Ectodermal cell (in vitro differentiated cells): ENCODE measurements around the gene ZNF514.
A peak's percentile ranks its signal among the peaks of the same experiment; 100 is the strongest.

Experiments used
- H3K27ac ChIP-seq: 2 replicates; pipeline ENCODE4 v1.7.0; 2013; ENCODE audit warnings: mild to moderate bottlenecking, low read depth, low read length; ENCODE audit not compliant: insufficient read depth, poor library complexity, severe bottlenecking
- H3K27me3 ChIP-seq: 2 replicates; pipeline ENCODE4 v1.7.0; 2013; ENCODE audit warnings: mild to moderate bottlenecking, low read length; ENCODE audit not compliant: insufficient read depth, control insufficient read depth, poor library complexity, severe bottlenecking
- H3K36me3 ChIP-seq: one replicate; pipeline ENCODE4 v1.7.0; 2013; ENCODE audit warnings: low read length; ENCODE audit not compliant: control insufficient read depth, insufficient read depth
- H3K4me1 ChIP-seq: one replicate; pipeline ENCODE4 v1.7.0; 2013; ENCODE audit warnings: low read length; ENCODE audit not compliant: control insufficient read depth, insufficient read depth
- H3K4me3 ChIP-seq: 2 replicates; pipeline ENCODE4 v1.7.0; 2013; ENCODE audit warnings: low read depth, low read length, control low read depth; ENCODE audit not compliant: insufficient read depth
- H3K9me3 ChIP-seq: 2 replicates; pipeline ENCODE4 v1.7.0; 2013; ENCODE audit warnings: mild to moderate bottlenecking, low read length, moderate library complexity; ENCODE audit not compliant: control insufficient read depth
- WGBS, 2 experiments: methylation state at CpG; one replicate each; pipeline ENCODE4 v1.1.7; 2013; ENCODE audit warnings: missing lambda C conversion rate in 2 of 2; 5-methylcytosine and 5-hydroxymethylcytosine counted together

Gene ZNF514

DNA sequence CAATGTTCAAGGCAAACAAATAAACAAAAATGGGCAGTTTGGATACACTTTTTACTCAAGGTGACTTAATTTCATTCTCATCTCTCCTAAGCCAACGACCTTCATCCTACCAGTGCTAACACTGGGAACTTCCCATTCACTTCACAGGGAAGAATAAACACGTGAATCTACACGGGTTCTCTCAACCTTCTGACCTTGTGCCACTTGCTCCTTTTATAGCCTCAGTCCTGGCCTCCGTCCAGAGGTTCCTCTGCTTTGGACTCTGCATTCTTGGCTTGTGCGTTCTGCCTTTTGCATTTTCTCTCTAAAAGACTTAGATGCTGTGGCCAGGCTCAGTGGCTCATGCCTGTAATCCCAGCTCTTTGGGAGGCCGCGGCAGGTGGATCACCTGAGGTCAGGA, 19.8 kb upstream of the ZNF514 start:
- no peaks in the 10 kb centered on the region for H3K27me3 ChIP-seq
- H3K9me3 ChIP-seq = no peaks in the 10 kb centered on the region
- 94% methylated on average over 7 of the region's 7 CpGs for WGBS, 2 experiments
- no peak overlapping the region for H3K27ac ChIP-seq
- no peak overlapping the region for H3K4me3 ChIP-seq
- no peaks in the 10 kb centered on the region for H3K4me1 ChIP-seq
- H3K36me3 ChIP-seq = peaks cover 13% of the 10 kb centered on the region

- Histone ChIP-seq H3K4me3 (no peak overlapping the region), H3K4me1 (no peaks in the 10 kb centered on the region), H3K9me3 (no peaks in the 10 kb centered on the region), H3K27me3 (no peaks in the 10 kb centered on the region), H3K27ac (no peak overlapping the region), H3K36me3 (no peaks in the 10 kb centered on the region)
- WGBS, 2 experiments = 94 to 95% methylated on average over 2 of the region's 2 CpGs
These were observed 14.4 kb upstream of the ZNF514 start for GRCh38 chr2:95174031-95174542.

DNA sequence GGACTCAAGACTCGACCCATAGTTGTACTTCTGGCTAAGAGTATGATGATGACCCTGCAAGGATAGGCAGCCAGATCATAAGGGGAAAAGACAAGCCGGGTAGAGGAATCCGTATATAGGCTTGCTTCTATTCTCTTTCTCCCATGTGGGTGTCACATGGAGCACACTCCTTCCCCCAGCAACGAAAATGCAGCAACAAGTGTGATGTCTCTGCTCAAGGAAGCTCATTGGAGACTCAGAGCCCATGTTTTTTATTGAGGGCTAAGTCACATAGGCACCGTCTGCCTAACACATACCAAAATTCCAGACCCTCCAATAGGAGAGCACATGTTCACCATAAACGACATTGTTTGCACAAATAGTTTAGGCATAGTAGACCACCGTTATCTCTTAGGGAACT, 12.3 kb upstream of the ZNF514 start:
- H3K4me1 ChIP-seq = no peaks in the 10 kb centered on the region
- H3K27ac ChIP-seq = no peak overlapping the region
- no peak overlapping the region for H3K4me3 ChIP-seq
- 91% methylated on average over 7 of the region's 7 CpGs for WGBS, 2 experiments
- no peaks in the 10 kb centered on the region for H3K36me3 ChIP-seq
- H3K27me3 ChIP-seq = no peaks in the 10 kb centered on the region
- no peaks in the 10 kb centered on the region for H3K9me3 ChIP-seq

GRCh38 chr2:95166065-95166763, 6.6 kb upstream of the ZNF514 start:
- H3K4me3 ChIP-seq = peak overlapping the region; percentile 85
- H3K36me3 ChIP-seq = no peaks in the 10 kb centered on the region
- peaks cover 3% of the 10 kb centered on the region for H3K4me1 ChIP-seq
- H3K9me3 ChIP-seq = no peaks in the 10 kb centered on the region
- WGBS, 2 experiments = 15% methylated on average over 15 to 16 of the region's 16 CpGs
- no peak overlapping the region for H3K27ac ChIP-seq
- peaks cover 4% of the 10 kb centered on the region for H3K27me3 ChIP-seq

- H3K27ac ChIP-seq = peak within 1 kb of the TSS; percentile 67
- H3K4me3 ChIP-seq = peak within 1 kb of the TSS; percentile 85
- peaks cover 3% of the 10 kb centered on the region for H3K4me1 ChIP-seq
- 0% methylated on average over 56 of the region's 56 CpGs for WGBS, 2 experiments
- H3K27me3 ChIP-seq = peaks cover 4% of the 10 kb centered on the region
- no peaks in the 10 kb centered on the region for H3K9me3 ChIP-seq
- H3K36me3 ChIP-seq = no peaks in the 10 kb centered on the region
These were observed 5.9 kb upstream of the ZNF514 start, which contains the start of gene ZNF2 for GRCh38 chr2:95165371-95166064. Gene ZNF2 (plus strand): TSS chr2:95165809. CDS start chr2:95176227, 10,418 bp downstream.

DNA sequence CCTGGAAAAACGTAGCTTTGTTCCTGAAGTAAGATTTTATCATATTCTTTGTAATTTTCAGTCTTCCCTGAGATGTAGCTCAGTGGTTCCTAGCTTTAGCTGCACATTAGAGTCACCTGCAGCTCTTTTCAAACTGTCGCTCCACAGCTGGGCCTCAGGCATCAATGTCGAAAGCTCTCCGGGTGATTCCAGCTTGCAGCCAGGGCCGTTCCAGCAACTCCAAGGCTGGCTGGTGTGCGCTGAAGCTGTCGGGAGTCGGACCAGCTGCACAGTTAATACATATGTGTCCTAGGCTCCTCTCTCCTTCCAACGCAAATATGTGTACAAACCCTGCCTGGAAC, 5.4 kb upstream of the ZNF514 start:
- WGBS, 2 experiments = 4% methylated on average over 9 of the region's 9 CpGs
- Histone ChIP-seq H3K4me3 (peak overlapping the region; percentile 85), H3K27me3 (peaks cover 4% of the 10 kb centered on the region), H3K9me3 (no peaks in the 10 kb centered on the region), H3K36me3 (no peaks in the 10 kb centered on the region), H3K4me1 (peaks cover 3% of the 10 kb centered on the region), H3K27ac (peak overlapping the region; percentile 67)

- Histone ChIP-seq H3K9me3 (no peaks in the 10 kb centered on the region), H3K27ac (no peak overlapping the region), H3K4me1 (no peaks in the 10 kb centered on the region), H3K36me3 (peaks cover 9% of the 10 kb centered on the region), H3K4me3 (peak overlapping the region; percentile 69), H3K27me3 (peaks cover 7% of the 10 kb centered on the region)
- WGBS, 2 experiments = 5% methylated on average over 58 of the region's 58 CpGs
These were observed 593 bp downstream of the ZNF514 start for GRCh38 chr2:95158891-95159619.

- no peaks in the 10 kb centered on the region for H3K4me1 ChIP-seq
- H3K27ac ChIP-seq = no peak overlapping the region
- H3K27me3 ChIP-seq = peaks cover 7% of the 10 kb centered on the region
- H3K9me3 ChIP-seq = no peaks in the 10 kb centered on the region
- peak overlapping the region; percentile 69 for H3K4me3 ChIP-seq
- H3K36me3 ChIP-seq = peaks cover 9% of the 10 kb centered on the region
- 83 to 85% methylated on average over 10 of the region's 10 CpGs for WGBS, 2 experiments
These were observed 1.2 kb downstream of the ZNF514 start for GRCh38 chr2:95158441-95158840.

DNA sequence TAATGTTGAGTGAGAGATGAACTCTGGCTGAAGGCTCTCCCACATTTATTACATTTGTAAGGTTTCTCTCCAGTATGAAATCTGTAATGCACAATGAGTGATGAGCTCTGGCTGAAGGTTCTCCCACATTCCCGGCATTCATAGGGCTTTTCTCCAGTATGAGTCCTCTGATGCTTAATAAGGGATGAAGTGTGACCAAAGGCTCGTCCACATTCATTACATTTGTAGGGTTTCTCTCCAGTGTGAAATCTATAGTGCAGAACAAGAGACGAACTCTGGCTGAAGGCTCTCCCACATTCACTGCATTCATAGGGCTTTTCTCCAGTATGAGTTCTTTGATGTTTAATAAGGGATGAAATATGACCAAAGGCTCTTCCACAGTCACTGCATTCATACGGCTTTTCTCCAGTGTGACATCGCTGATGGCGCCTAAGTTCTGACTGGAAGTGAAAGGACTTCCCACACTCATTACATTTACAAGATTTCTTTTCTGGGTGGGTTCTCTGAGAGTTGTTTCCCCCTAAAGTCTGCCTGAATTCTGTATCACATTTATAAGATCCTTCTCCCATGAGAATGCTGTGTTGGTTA, 10.2 kb downstream of the ZNF514 start:
- 95 to 99% methylated on average over 4 to 6 of the region's 6 CpGs for WGBS, 2 experiments
- Histone ChIP-seq H3K9me3 (peaks cover 17% of the 10 kb centered on the region), H3K36me3 (peaks cover 58% of the 10 kb centered on the region), H3K4me3 (no peak overlapping the region), H3K4me1 (no peaks in the 10 kb centered on the region), H3K27ac (no peak overlapping the region), H3K27me3 (no peaks in the 10 kb centered on the region)

DNA sequence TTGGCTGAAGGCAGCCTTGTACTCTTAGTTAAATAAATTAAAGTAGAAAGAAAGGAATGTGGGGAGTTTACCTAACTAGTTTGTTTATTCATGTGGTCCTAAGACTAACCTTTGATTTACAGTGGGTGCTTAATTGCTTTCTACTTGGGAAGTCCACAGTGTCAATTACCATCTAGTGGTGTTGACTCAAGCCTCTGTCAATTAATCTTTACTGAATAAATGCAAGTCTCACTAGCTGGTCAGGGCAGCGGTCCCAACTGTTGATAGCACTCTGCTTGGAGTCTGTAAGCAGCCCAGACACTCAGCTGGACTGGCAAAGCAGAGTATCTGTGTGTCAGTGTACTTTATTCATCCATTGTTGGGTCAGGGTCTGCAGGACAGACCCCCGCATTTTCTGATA, 15.8 kb downstream of the ZNF514 start:
- Histone ChIP-seq H3K9me3 (peaks cover 14% of the 10 kb centered on the region), H3K4me1 (no peaks in the 10 kb centered on the region), H3K27ac (no peak overlapping the region), H3K4me3 (no peak overlapping the region), H3K27me3 (no peaks in the 10 kb centered on the region), H3K36me3 (peaks cover 17% of the 10 kb centered on the region)
- WGBS, 2 experiments = 93% methylated on average over 2 of the region's 2 CpGs
